HepG2 (cell line): ENCODE data around the gene P2RY2. TPM values are rescaled to one million over a fixed set of nuclear protein-coding genes. Genes with fewer than 3 reads are reported as not detected.

Experiments used
- HDAC2 ChIP-seq: sonication (generic); formaldehyde crosslinking; IDR thresholded peaks from 2 replicates; pipeline ENCODE4 v1.4.0; 2020; ENCODE audit warnings: missing genetic modification reagents
- IKZF5 ChIP-seq: IDR thresholded peaks from 2 replicates; pipeline ENCODE4 v1.6.1; 2018; ENCODE audit warnings: missing genetic modification reagents, mild to moderate bottlenecking, missing compliant biosample characterization
- JUN ChIP-seq: sonication (generic); formaldehyde crosslinking; IDR thresholded peaks from 2 replicates; pipeline ENCODE4 v1.4.0; 2020; ENCODE audit warnings: mild to moderate bottlenecking, missing genetic modification reagents
- NPAS2 ChIP-seq: sonication (generic); formaldehyde crosslinking; IDR thresholded peaks from 2 replicates; pipeline ENCODE4 v1.8.0; 2022; ENCODE audit warnings: mild to moderate bottlenecking, missing genetic modification reagents, borderline replicate concordance
- NR3C1 ChIP-seq: sonication (generic); formaldehyde crosslinking; IDR thresholded peaks from 2 replicates; pipeline ENCODE4 v1.4.0; 2020; ENCODE audit warnings: missing genetic modification reagents
- RFX1 ChIP-seq: fragments of 450-650 bp; IDR thresholded peaks from 2 replicates; pipeline ENCODE4 v1.6.1; 2017
- SMAD1 ChIP-seq: sonication (generic); formaldehyde crosslinking; IDR thresholded peaks from 2 replicates; pipeline ENCODE4 v1.4.0; 2020; ENCODE audit warnings: missing genetic modification reagents, low read depth, mild to moderate bottlenecking, borderline replicate concordance
- TCF12 ChIP-seq, 2 experiments: fragments of 450-650 bp in 1 of 2; sonication (generic) in 1 of 2; formaldehyde crosslinking in 1 of 2; IDR thresholded peaks; 2 replicates each; pipeline versions ENCODE4 v1.6.1 to v1.8.0; 2017 to 2022; ENCODE audit warnings: antibody characterized with exemption in 1 of 2, mild to moderate bottlenecking in 1 of 2, missing genetic modification reagents in 1 of 2, moderate library complexity in 1 of 2
- TFE3 ChIP-seq: IDR thresholded peaks from 2 replicates; pipeline ENCODE4 v1.6.1; 2016
- ZBTB26 ChIP-seq: IDR thresholded peaks from 2 replicates; pipeline ENCODE4 v1.6.1; 2016; ENCODE audit warnings: missing compliant biosample characterization, missing genetic modification reagents, borderline replicate concordance
- ZBTB34 ChIP-seq: sonication (generic); formaldehyde crosslinking; IDR thresholded peaks from 2 replicates; pipeline ENCODE4 v1.8.0; 2022; ENCODE audit warnings: mild to moderate bottlenecking, missing genetic modification reagents
- ZGPAT ChIP-seq: IDR thresholded peaks from 2 replicates; pipeline ENCODE4 v1.6.1; 2016; ENCODE audit warnings: mild to moderate bottlenecking
- ZHX2 ChIP-seq, 2 experiments: sonication (generic) in 1 of 2; formaldehyde crosslinking in 1 of 2; IDR thresholded peaks; 2 replicates each; pipeline versions ENCODE4 v1.6.1 to v1.9.0; 2014 to 2022; ENCODE audit warnings: antibody characterized with exemption in 1 of 2, borderline replicate concordance in 1 of 2, inconsistent platforms in 1 of 2, low read depth in 1 of 2, missing genetic modification reagents in 1 of 2
- ZNF652 ChIP-seq: IDR thresholded peaks from 2 replicates; pipeline ENCODE4 v1.6.1; 2016; ENCODE audit warnings: low read depth, borderline replicate concordance
- ZNF891 ChIP-seq: sonication (generic); formaldehyde crosslinking; IDR thresholded peaks from 2 replicates; pipeline ENCODE4 v1.5.0; 2020; ENCODE audit warnings: mild to moderate bottlenecking, missing genetic modification reagents
- polyA plus RNA-seq, 8 experiments: library from polyadenylated mRNA; depleted of rRNA in 3 of 8; stranded (reverse) in 7 of 8; unstranded in 1 of 8; fragments of >200 nt; fragmentation: Illumina TruSeq in 4 of 8; extraction: Trizol in 4 of 8; gene quantifications; 2 replicates each; pipeline versions ENCODE4 v1.2.1 to v1.2.3, GENCODE V29; 2011 to 2016; ENCODE audit warnings: low read depth in 4 of 8, missing spikeins in 1 of 8, mixed read lengths in 1 of 8; ENCODE audit not compliant: insufficient read depth in 1 of 8
- total RNA-seq, 5 experiments: library from RNA; depleted of rRNA; stranded (reverse); fragments of >200 nt; fragmentation: Illumina TruSeq; extraction: Trizol; gene quantifications; 2 replicates each; pipeline ENCODE4 v1.2.3, GENCODE V29; 2016; ENCODE audit warnings: low read depth in 1 of 5

P2RY2 gene
- total and polyA plus RNA-seq, 2 of the 13 experiments (the other 11 are each of a cell fraction or from before 2014, with no cell fraction given): 0.95 to 3.1 TPM

- TF ChIP-seq NR3C1 (CRISPR knock-in tag): no peak
- no peak for TF ChIP-seq IKZF5 (CRISPR knock-in tag)
- no peak for TF ChIP-seq ZHX2 (IDR thresholded peaks at IDR 0.05; ENCODE audit: low read depth)
- TF ChIP-seq ZHX2 (CRISPR knock-in tag; IDR thresholded peaks at IDR 0.05; ENCODE audit: borderline replicate concordance): no peak
- TF ChIP-seq JUN (CRISPR knock-in tag): no peak
- TF ChIP-seq ZBTB26: no peak
- TF ChIP-seq RFX1: no peak
- no peak for TF ChIP-seq ZNF652 (CRISPR knock-in tag)
- TF ChIP-seq ZGPAT (CRISPR knock-in tag): no peak
- TF ChIP-seq ZBTB34 (CRISPR knock-in tag): no peak
- no peak for TF ChIP-seq HDAC2 (CRISPR knock-in tag)
- TF ChIP-seq SMAD1: no peak
- TF ChIP-seq TFE3 (CRISPR knock-in tag): no peak
- no peak for TF ChIP-seq TCF12 (IDR thresholded peaks at IDR 0.05)
- no peak for TF ChIP-seq TCF12 (CRISPR knock-in tag; IDR thresholded peaks at IDR 0.05)
- no peak for TF ChIP-seq ZNF891 (CRISPR knock-in tag)
- TF ChIP-seq NPAS2 (CRISPR knock-in tag): no peak
These were observed 44.2 kb upstream of the P2RY2 start (continued) for GRCh38 chr11:73173755-73174494.
